ENCODE data around the gene ZNF445.

GRCh38 chr3:44469914-44470313 is 7.6 kb downstream of the ZNF445 start:
- TF ChIP-seq, protein P1, sequence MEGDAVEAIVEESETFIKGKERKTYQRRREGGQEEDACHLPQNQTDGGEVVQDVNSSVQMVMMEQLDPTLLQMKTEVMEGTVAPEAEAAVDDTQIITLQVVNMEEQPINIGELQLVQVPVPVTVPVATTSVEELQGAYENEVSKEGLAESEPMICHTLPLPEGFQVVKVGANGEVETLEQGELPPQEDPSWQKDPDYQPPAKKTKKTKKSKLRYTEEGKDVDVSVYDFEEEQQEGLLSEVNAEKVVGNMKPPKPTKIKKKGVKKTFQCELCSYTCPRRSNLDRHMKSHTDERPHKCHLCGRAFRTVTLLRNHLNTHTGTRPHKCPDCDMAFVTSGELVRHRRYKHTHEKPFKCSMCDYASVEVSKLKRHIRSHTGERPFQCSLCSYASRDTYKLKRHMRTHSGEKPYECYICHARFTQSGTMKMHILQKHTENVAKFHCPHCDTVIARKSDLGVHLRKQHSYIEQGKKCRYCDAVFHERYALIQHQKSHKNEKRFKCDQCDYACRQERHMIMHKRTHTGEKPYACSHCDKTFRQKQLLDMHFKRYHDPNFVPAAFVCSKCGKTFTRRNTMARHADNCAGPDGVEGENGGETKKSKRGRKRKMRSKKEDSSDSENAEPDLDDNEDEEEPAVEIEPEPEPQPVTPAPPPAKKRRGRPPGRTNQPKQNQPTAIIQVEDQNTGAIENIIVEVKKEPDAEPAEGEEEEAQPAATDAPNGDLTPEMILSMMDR (IDR thresholded peaks at IDR 0.05) = no peak
- TF ChIP-seq POLR2A (IDR thresholded peaks at IDR 0.05) = no peak

Measured in uterus (tissue), 2 donors.